ENCODE results near the gene RNF223.

- TF ChIP-seq POLR2AphosphoS5 (IDR thresholded peaks at IDR 0.05; ENCODE audit: low read depth, low read length) (no peak), POLR2A (IDR thresholded peaks at IDR 0.05; ENCODE audit: low read depth, low read length) (no peak), TAF1 (IDR thresholded peaks at IDR 0.05; ENCODE audit: low read depth, low read length) (no peak), PAX5 (IDR thresholded peaks at IDR 0.05; ENCODE audit: insufficient read depth, low read length, severe bottlenecking) (no peak), SPI1 (IDR thresholded peaks at IDR 0.05; ENCODE audit: low read depth, low read length) (no peak), POU2F2 (IDR thresholded peaks at IDR 0.05; ENCODE audit: low read depth, low read length) (no peak)
These were observed 12.8 kb upstream of the RNF223 start for GRCh38 chr1:1086911-1087341.

All from GM12891 (cell line).